Ishikawa (cell line): ENCODE results near the gene VWA5B1.

ENCODE experiments used
- EGR1 ChIP-seq: IDR thresholded peaks from 2 replicates; pipeline ENCODE4 v1.6.1; 2012
- FOXM1 ChIP-seq: IDR thresholded peaks from 2 replicates; pipeline ENCODE4 v1.6.1; 2012; ENCODE audit warnings: low read depth, borderline replicate concordance
- YY1 ChIP-seq: IDR thresholded peaks from 2 replicates; pipeline ENCODE4 v1.6.1; 2012; ENCODE audit warnings: low read depth
- TF ChIP-seq, protein P1 (sequence below): IDR thresholded peaks from 2 replicates; pipeline ENCODE4 v1.6.1; 2012; ENCODE audit warnings: low read depth, mild to moderate bottlenecking

DNA sequence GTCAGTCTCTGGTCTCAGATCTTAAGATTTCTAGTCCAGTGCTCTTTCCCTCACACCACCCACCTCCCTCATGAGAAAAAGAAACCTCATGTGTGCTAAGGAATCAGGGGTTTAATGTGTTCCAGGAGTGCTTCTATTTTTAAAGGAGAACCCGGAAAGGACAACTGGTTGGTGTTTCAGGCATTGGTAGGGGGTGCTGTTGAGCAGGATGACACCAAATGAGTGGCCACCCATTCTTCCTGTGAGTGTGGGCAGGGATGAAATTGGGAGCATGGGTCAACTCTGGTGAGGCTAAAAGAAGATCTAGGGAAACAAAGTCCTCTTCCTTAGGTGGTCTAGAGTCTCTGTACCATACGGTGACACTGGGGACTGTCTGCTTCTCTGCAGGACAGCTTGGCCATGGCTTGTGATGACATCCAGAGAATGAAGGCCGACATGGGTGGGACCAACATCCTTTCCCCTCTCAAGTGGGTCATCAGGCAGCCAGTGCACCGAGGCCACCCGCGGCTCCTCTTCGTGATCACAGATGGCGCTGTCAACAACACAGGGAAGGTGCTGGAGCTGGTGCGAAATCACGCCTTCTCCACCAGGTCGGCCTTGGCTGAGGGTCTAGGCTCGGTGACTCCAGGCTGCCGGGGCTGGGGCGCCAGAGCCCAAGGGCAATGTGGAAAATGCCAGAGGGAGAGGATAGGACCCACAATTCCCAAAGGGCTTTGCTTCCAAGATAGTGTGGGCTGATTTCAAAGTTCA is 39.3 kb downstream of the VWA5B1 start:
- TF ChIP-seq YY1 (no peak), EGR1 (no peak), FOXM1 (no peak)
- TF ChIP-seq, protein P1, sequence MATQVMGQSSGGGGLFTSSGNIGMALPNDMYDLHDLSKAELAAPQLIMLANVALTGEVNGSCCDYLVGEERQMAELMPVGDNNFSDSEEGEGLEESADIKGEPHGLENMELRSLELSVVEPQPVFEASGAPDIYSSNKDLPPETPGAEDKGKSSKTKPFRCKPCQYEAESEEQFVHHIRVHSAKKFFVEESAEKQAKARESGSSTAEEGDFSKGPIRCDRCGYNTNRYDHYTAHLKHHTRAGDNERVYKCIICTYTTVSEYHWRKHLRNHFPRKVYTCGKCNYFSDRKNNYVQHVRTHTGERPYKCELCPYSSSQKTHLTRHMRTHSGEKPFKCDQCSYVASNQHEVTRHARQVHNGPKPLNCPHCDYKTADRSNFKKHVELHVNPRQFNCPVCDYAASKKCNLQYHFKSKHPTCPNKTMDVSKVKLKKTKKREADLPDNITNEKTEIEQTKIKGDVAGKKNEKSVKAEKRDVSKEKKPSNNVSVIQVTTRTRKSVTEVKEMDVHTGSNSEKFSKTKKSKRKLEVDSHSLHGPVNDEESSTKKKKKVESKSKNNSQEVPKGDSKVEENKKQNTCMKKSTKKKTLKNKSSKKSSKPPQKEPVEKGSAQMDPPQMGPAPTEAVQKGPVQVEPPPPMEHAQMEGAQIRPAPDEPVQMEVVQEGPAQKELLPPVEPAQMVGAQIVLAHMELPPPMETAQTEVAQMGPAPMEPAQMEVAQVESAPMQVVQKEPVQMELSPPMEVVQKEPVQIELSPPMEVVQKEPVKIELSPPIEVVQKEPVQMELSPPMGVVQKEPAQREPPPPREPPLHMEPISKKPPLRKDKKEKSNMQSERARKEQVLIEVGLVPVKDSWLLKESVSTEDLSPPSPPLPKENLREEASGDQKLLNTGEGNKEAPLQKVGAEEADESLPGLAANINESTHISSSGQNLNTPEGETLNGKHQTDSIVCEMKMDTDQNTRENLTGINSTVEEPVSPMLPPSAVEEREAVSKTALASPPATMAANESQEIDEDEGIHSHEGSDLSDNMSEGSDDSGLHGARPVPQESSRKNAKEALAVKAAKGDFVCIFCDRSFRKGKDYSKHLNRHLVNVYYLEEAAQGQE: no peak
